GM13976 (cell line): ENCODE data around the gene HECW1.
A peak's percentile ranks its signal among the peaks of the same experiment; 100 is the strongest.

Experiments
- DNase-seq: peaks from one replicate; pipeline ENCODE4 v3.0.0; 2012; ENCODE audit warnings: low spot score
- in situ Hi-C: fragments of 300-500 bp; cut with MboI; formaldehyde crosslinking; loops from one replicate; pipeline ENCODE4 v1.12.0; 2022; ENCODE audit warnings: low sequenced_read_pairs, mixed read lengths, inconsistent platforms; ENCODE audit not compliant: unreplicated experiment
- TF ChIP-seq, protein P1 (sequence below): IDR thresholded peaks from 2 replicates; pipeline ENCODE4 v1.5.1; 2012; ENCODE audit warnings: borderline replicate concordance, mild to moderate bottlenecking; ENCODE audit not compliant: insufficient read depth; ENCODE audit errors: extremely low read depth, missing control alignments, control extremely low read depth

Gene HECW1

DNA sequence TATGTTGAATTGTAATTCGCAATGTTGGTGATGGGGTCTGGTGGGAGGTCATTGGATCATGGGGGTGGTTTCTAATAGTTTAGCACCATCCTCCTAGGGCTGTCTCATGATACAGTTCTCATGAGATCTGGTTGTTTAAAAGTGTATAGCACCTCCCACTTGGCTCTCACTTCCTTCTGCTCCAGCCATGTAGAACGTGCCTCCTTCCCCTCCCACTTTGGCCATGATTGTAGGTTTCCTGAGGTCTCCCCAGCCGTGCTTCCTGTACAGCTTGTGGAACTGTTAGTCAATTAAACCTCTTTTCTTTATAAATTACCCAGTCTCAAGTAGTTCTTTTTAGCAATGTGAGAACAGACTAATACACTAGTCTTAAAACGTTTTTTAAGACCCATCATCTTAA, 15.6 kb upstream of the HECW1 start:
- DNase-seq, result no peak
- TF ChIP-seq, protein P1, sequence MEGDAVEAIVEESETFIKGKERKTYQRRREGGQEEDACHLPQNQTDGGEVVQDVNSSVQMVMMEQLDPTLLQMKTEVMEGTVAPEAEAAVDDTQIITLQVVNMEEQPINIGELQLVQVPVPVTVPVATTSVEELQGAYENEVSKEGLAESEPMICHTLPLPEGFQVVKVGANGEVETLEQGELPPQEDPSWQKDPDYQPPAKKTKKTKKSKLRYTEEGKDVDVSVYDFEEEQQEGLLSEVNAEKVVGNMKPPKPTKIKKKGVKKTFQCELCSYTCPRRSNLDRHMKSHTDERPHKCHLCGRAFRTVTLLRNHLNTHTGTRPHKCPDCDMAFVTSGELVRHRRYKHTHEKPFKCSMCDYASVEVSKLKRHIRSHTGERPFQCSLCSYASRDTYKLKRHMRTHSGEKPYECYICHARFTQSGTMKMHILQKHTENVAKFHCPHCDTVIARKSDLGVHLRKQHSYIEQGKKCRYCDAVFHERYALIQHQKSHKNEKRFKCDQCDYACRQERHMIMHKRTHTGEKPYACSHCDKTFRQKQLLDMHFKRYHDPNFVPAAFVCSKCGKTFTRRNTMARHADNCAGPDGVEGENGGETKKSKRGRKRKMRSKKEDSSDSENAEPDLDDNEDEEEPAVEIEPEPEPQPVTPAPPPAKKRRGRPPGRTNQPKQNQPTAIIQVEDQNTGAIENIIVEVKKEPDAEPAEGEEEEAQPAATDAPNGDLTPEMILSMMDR, result no peak

GRCh38 chr7:43099750-43100149, 12.7 kb upstream of the HECW1 start:
- TF ChIP-seq, protein P1, result no peak
- in situ Hi-C loops, result loop anchor here (10.0 kb wide), 1 partner anchor 155 kb away; no protein-coding TSS in a partner anchor
- no peak for DNase-seq

More for the DNA sequence above, 15.6 kb upstream of the HECW1 start:
- in situ Hi-C loops, result no loop called here

GRCh38 chr7:43104874-43105520, 7.5 kb upstream of the HECW1 start:
- no peak for DNase-seq
- in situ Hi-C loops, result loop anchor here (10.0 kb wide), 1 partner anchor 160 kb away; no protein-coding TSS in a partner anchor
- TF ChIP-seq, protein P1, result no peak

- in situ Hi-C loops, result loop anchor here (10.0 kb wide), 1 partner anchor 161 kb away; no protein-coding TSS in a partner anchor
Measured at GRCh38 chr7:43105521-43106120, 6.8 kb upstream of the HECW1 start.

DNA sequence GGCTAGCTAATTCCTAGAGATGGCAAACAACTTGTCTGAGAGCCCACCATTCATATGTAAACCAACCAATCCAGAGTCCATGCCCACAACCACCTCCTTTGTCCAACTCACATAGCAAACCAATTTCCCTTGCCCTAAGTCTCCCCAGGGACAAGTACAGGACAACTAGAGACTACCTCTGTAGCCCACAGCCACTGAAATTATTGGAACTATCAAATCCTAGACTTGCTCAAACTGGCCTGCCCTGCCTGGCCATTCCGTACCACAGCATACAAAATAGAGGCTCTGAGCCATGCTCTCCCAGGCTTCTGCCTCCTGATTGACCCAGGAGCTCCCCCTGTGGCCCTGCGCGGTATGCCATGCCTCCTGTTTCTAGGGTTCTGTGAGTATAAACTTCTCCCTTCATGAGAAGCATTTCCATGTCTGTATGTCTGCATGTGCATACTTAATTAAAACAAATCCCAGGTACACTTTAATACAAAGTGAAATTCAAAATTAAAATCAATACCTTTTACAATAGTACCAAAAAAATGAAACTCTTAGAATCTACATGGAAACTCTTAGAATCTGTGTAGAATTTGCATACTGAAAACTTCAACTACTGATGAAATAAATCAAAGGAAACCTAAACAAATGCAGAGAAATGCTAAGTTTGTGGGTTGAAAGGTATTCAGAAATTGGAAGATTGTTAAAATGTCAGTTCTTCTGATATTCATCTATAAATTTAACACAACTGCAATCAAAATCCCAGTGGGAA, 4.0 kb upstream of the HECW1 start:
- peak; percentile 58 for DNase-seq
- in situ Hi-C loops, result loop anchor here (10.0 kb wide), 1 partner anchor 164 kb away; no protein-coding TSS in a partner anchor
- TF ChIP-seq, protein P1, result peak; percentile 86

More at GRCh38 chr7:43105521-43106120, 6.8 kb upstream of the HECW1 start:
- no peak for DNase-seq
- TF ChIP-seq, protein P1, result no peak

- in situ Hi-C loops, result no loop called here
- DNase-seq, result no peak
- TF ChIP-seq, protein P1, result no peak
Measured at GRCh38 chr7:43110791-43111535, 1.5 kb upstream of the HECW1 start.
